SU-DHL-6 (cell line): ENCODE measurements around the gene OLAH.
"Not testable (repeated sequence)": the region's sequence is repeated elsewhere in the genome, so short reads cannot be mapped to it uniquely, and the experiment has no call there.

Experiments used
- H2AFZ ChIP-seq: fragments of 200-600 bp; sonication (generic); 2 replicates; pipeline ENCODE4 v1.6.1; 2014; ENCODE audit warnings: low read depth, mild to moderate bottlenecking, moderate library complexity, mixed read lengths, antibody characterized with exemption, low read length; ENCODE audit not compliant: severe bottlenecking
- H3F3A ChIP-seq: fragments of 200-600 bp; shearing (Covaris generic); 2 replicates; pipeline ENCODE4 v1.6.0; 2016; ENCODE audit warnings: antibody characterized with exemption, mild to moderate bottlenecking; ENCODE audit not compliant: insufficient read depth
- H3K27ac ChIP-seq: fragments of 200-600 bp; sonication (generic); 2 replicates; pipeline ENCODE4 v1.5.1; 2016; ENCODE audit warnings: low read depth, mild to moderate bottlenecking, low read length, moderate library complexity, mixed read lengths
- H3K27me3 ChIP-seq: fragments of 200-600 bp; sonication (generic), shearing (Covaris generic); 2 replicates; pipeline ENCODE4 v1.6.0; 2014; ENCODE audit warnings: mild to moderate bottlenecking, low read length
- H3K36me3 ChIP-seq: fragments of 200-600 bp; sonication (generic); 2 replicates; pipeline ENCODE4 v1.6.1; 2014; ENCODE audit warnings: mild to moderate bottlenecking, low read length, mixed read lengths
- H3K4me2 ChIP-seq: fragments of 300-600, 200-600 bp; shearing (Covaris generic), sonication (generic); 2 replicates; pipeline ENCODE4 v1.6.0; 2014; ENCODE audit warnings: low read length, low read depth, mild to moderate bottlenecking; ENCODE audit not compliant: poor library complexity, severe bottlenecking
- H3K4me3 ChIP-seq: fragments of 200-600 bp; sonication (generic); 2 replicates; pipeline ENCODE4 v1.5.1; 2014; ENCODE audit warnings: antibody characterized with exemption, low read length, mild to moderate bottlenecking, mixed read lengths; ENCODE audit not compliant: insufficient read depth, poor library complexity, severe bottlenecking
- H3K79me2 ChIP-seq: fragments of 200-600 bp; sonication (generic); 2 replicates; pipeline ENCODE4 v1.6.1; 2014; ENCODE audit warnings: mild to moderate bottlenecking, low read length, moderate library complexity; ENCODE audit not compliant: insufficient read depth
- H3K9ac ChIP-seq: fragments of 200-600 bp; sonication (generic); 2 replicates; pipeline ENCODE4 v1.7.0; 2014; ENCODE audit warnings: mild to moderate bottlenecking, low read length
- H3K9me2 ChIP-seq: fragments of 200-600 bp; sonication (generic); replicated peaks from 2 replicates; pipeline ENCODE4 v1.6.1; 2014; ENCODE audit warnings: low read length; ENCODE audit not compliant: insufficient read depth
- H3K9me3 ChIP-seq: fragments of 200-600 bp; sonication (generic); 2 replicates; pipeline ENCODE4 v1.6.1; 2014; ENCODE audit warnings: low read length, mixed read lengths; ENCODE audit not compliant: insufficient read depth
- H4K20me1 ChIP-seq: fragments of 200-600 bp; sonication (generic); 2 replicates; pipeline ENCODE4 v1.6.1; 2014; ENCODE audit warnings: low read depth, mild to moderate bottlenecking, antibody characterized with exemption, low read length, moderate library complexity, mixed read lengths
- EZH2phosphoT487 ChIP-seq: fragments of 200-600 bp; sonication (generic), shearing (Covaris generic); conservative IDR thresholded peaks from 2 replicates; pipeline ENCODE4 v1.6.1; 2018; ENCODE audit warnings: mild to moderate bottlenecking, antibody characterized with exemption, low read length, moderate library complexity, mixed read lengths
- TF ChIP-seq, protein P1 (sequence below): fragments of 200-600 bp; sonication (generic); IDR thresholded peaks from one replicate; pipeline ENCODE4 v1.5.1; 2017; ENCODE audit warnings: antibody characterized with exemption, mild to moderate bottlenecking, low read length, moderate library complexity; ENCODE audit not compliant: insufficient read depth, poor library complexity, severe bottlenecking

Gene OLAH

DNA sequence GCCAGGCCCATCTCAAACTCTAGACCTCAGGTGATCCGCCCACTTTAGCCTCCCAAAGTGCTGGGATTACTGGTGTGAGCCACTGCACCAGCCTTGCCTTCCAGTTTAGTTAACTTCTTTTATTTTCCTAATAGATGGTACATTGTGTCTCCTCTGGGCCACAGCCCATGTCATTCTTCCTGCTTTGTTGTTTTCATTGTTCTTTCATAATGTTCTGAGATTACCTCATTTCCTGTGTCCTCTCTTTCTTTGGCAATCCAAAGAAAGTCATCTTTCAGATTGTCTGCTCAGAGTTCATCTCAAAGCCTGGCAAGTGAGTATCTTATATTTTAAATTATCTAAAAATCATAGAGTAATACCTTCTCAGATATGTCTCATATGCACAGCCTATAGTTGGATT lies at the start of gene OLAH:
OLAH (plus strand) TSS at position 270 of the 400 bp plus-strand sequence. CDS start 3,346 bp downstream, outside the sequence.
- Histone ChIP-seq H3K79me2 (no peaks in the 10 kb centered on the region), H3K27me3 (no peaks in the 10 kb centered on the region), H3K9ac (no peak within 1 kb of the TSS), H3K9me2 (no peaks in the 10 kb centered on the region), H3F3A (no peaks in the 10 kb centered on the region), H3K4me3 (no peak within 1 kb of the TSS), H4K20me1 (no peaks in the 10 kb centered on the region), H3K27ac (no peak within 1 kb of the TSS), H3K9me3 (no peaks in the 10 kb centered on the region), H3K36me3 (no peaks in the 10 kb centered on the region), H3K4me2 (no peak within 1 kb of the TSS), H2AFZ (no peak within 1 kb of the TSS)
- no peak for TF ChIP-seq EZH2phosphoT487
- TF ChIP-seq, protein P1, sequence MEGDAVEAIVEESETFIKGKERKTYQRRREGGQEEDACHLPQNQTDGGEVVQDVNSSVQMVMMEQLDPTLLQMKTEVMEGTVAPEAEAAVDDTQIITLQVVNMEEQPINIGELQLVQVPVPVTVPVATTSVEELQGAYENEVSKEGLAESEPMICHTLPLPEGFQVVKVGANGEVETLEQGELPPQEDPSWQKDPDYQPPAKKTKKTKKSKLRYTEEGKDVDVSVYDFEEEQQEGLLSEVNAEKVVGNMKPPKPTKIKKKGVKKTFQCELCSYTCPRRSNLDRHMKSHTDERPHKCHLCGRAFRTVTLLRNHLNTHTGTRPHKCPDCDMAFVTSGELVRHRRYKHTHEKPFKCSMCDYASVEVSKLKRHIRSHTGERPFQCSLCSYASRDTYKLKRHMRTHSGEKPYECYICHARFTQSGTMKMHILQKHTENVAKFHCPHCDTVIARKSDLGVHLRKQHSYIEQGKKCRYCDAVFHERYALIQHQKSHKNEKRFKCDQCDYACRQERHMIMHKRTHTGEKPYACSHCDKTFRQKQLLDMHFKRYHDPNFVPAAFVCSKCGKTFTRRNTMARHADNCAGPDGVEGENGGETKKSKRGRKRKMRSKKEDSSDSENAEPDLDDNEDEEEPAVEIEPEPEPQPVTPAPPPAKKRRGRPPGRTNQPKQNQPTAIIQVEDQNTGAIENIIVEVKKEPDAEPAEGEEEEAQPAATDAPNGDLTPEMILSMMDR, result no peak

- Histone ChIP-seq H3F3A (no peaks in the 10 kb centered on the region), H3K4me2 (no peak overlapping the region), H3K4me3 (no peak overlapping the region), H2AFZ (no peak overlapping the region), H3K36me3 (no peaks in the 10 kb centered on the region), H3K9ac (no peak overlapping the region), H3K27me3 (no peaks in the 10 kb centered on the region), H3K27ac (no peak overlapping the region), H3K79me2 (no peaks in the 10 kb centered on the region), H3K9me3 (no peaks in the 10 kb centered on the region), H3K9me2 (no peaks in the 10 kb centered on the region), H4K20me1 (no peaks in the 10 kb centered on the region)
- TF ChIP-seq, protein P1, result no peak
- TF ChIP-seq EZH2phosphoT487, result no peak
Measured at GRCh38 chr10:14995964-14996565, 47.7 kb upstream of the OLAH start.

- H3K36me3 ChIP-seq, H2AFZ ChIP-seq, H3K4me3 ChIP-seq, H3K9me3 ChIP-seq, H3K4me2 ChIP-seq, H3F3A ChIP-seq, H3K27ac ChIP-seq, H4K20me1 ChIP-seq, H3K9me2 ChIP-seq, H3K79me2 ChIP-seq, H3K9ac ChIP-seq, H3K27me3 ChIP-seq: not testable (repeated sequence)
Measured at GRCh38 chr10:15013530-15013929, 30.2 kb upstream of the OLAH start.

DNA sequence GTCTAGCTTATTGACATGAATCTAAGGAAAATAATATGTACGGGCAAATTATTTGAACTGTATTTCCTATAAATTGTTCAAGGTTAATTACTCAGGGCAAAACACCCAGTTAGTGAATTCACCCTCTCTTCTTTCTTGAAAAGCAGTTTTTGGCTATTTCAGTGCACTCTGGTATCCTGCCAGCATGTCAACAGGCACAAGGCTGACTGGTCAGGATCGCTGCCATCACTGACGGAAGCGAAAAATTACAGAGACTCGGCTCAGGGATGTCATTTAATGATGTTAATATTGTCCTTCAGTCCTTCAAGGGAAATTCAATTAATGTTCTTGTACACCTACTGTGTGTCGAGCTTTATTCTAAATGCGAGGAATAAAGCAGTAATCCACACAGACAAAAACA lies 28.3 kb upstream of the OLAH start:
- Histone ChIP-seq H3K36me3 (no peaks in the 10 kb centered on the region), H3K9ac (no peak overlapping the region), H3K27ac (no peak overlapping the region), H3K79me2 (no peaks in the 10 kb centered on the region), H3K9me3 (no peaks in the 10 kb centered on the region), H3K9me2 (no peaks in the 10 kb centered on the region), H4K20me1 (no peaks in the 10 kb centered on the region), H3K4me2 (no peak overlapping the region), H3K4me3 (no peak overlapping the region), H2AFZ (no peak overlapping the region), H3F3A (no peaks in the 10 kb centered on the region), H3K27me3 (no peaks in the 10 kb centered on the region)
- TF ChIP-seq, protein P1, result no peak
- TF ChIP-seq EZH2phosphoT487, result no peak

DNA sequence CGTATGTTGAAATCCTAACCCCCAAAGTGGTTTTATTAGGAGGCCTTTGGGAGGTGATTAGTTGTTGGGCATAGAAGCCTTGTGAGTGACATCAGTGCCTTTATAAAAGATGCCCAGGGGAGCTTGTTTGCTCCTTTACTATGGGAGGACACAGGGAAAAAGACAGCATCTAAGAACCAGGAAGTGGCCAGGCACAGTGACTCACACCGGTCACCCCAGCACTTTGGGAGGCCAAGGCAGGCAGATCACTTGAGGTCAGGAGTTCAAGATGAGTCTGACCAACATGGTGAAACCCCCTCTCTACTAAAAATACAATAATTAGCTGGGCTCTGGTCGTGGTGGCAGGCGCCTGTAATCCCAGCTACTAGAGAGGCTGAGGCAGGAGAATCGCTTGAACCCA lies 22.8 kb upstream of the OLAH start:
- not testable (repeated sequence) for H3K4me2 ChIP-seq, H2AFZ ChIP-seq, H3K79me2 ChIP-seq, H3K36me3 ChIP-seq, H3K4me3 ChIP-seq, H3K27ac ChIP-seq, H3K9ac ChIP-seq, H4K20me1 ChIP-seq, H3K9me2 ChIP-seq, H3F3A ChIP-seq, H3K9me3 ChIP-seq, H3K27me3 ChIP-seq

DNA sequence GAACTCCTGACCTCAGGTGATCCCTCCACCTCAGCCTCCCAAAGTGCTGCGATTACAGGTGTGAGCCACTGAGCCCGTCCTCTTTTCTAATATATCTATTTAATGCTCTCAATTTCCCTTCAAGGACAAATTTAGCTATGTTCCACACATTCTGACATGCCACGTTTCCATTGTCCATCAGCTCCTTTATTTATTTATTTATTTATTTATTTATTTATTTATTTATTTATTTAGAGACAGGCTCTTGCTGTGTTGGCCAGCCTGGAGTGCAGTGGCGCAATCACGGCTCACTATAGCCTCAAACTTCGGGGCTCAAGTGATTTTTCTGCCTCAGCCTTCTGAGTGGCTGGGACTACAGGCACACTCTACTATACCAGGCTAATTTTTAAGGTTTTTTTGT lies 20.7 kb upstream of the OLAH start:
- not testable (repeated sequence) for H3K4me3 ChIP-seq, H2AFZ ChIP-seq, H3K79me2 ChIP-seq, H3K36me3 ChIP-seq, H3K27ac ChIP-seq, H3K27me3 ChIP-seq, H3K9ac ChIP-seq, H3K4me2 ChIP-seq, H3K9me3 ChIP-seq, H4K20me1 ChIP-seq, H3F3A ChIP-seq, H3K9me2 ChIP-seq
